ENCODE results near the gene SLC26A11. TPM values are rescaled to one million over a fixed set of nuclear protein-coding genes. Genes with fewer than 3 reads are reported as not detected.
A peak's percentile ranks its signal among the peaks of the same experiment; 100 is the strongest.
"Not testable (repeated sequence)": the region's sequence is repeated elsewhere in the genome, so short reads cannot be mapped to it uniquely, and the experiment has no call there.

Gene SLC26A11
- total and polyA plus RNA-seq, 4 experiments from 2014 or later = 6.3 to 126 (median 66.0) TPM

GRCh38 chr17:80257716-80258213, 37.5 kb downstream of the SLC26A11 start:
- POLR2A ChIA-PET (ENCODE audit: partially characterized antibody) = interaction anchor here (1.0 to 2.8 kb wide), 3 partner anchors 9 to 38 kb away, joined by 3 to 9 read pairs (median 3); no protein-coding TSS in a partner anchor
- intact Hi-C loops (cut with micrococcal nuclease) = no loop called here
- Mint-ChIP-seq H3K4me1 (peaks cover 37 to 71% (median 54%) of the 10 kb centered on the region in 4 donors), H3K4me3 (peak overlapping the region in 7 of 8 donors; percentile 49 to 92 (median 84)), H3K9me3 (peaks cover 0 to 2% (median 0%) of the 10 kb centered on the region in 8 donors), H3K27me3 (no peaks in the 10 kb centered on the region), H3K36me3 (peaks cover 0 to 15% of the 10 kb centered on the region in 2 donors), H3K27ac (peak overlapping the region; percentile 94 to 98 (median 96))
- no peaks in the 10 kb centered on the region for H3K9me3 ChIP-seq (ENCODE audit: control insufficient read depth in 1 of 2, low read length in 2 of 2)
- CTCF ChIA-PET (ENCODE audit: partially characterized antibody) = interaction anchor here (7.8 kb wide), 1 partner anchor 62 kb away, joined by 90 read pairs; no protein-coding TSS in a partner anchor
- H3K27me3 ChIP-seq (ENCODE audit: insufficient read depth, low read length) = no peaks in the 10 kb centered on the region
- H3K36me3 ChIP-seq (ENCODE audit: insufficient read depth, low read length) = no peaks in the 10 kb centered on the region
- DNase-seq = no peak
- no peak overlapping the region for H3K27ac ChIP-seq (ENCODE audit: low read depth, low read length)
- peaks cover 60% of the 10 kb centered on the region for H3K4me1 ChIP-seq (ENCODE audit: insufficient read depth, low read length)
- H3K4me3 ChIP-seq (ENCODE audit: low read length in 2 of 2) = no peak overlapping the region

DNA sequence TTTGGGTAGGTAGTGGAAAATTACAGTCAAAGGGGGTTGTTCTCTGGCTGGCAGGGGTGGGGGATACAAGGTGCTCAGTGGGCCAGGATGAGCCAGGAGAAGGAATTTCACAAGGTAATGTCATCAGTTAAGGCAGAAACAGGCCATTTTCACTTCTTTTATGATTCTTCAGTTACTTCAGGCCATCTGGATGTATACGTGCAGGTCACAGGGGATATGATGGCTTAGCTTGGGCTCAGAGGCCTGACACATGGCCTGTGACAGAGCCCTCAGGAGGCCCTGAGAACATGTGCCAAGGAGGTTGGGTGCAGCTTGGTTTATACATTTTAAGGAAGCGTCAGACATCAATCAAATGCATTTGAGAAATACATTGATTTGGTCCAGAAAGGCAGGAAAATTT, 38.1 kb downstream of the SLC26A11 start:
- ChIA-PET CTCF (ENCODE audit: partially characterized antibody) (interaction anchor here (7.8 kb wide), 1 partner anchor 63 kb away, joined by 90 read pairs; no protein-coding TSS in a partner anchor), POLR2A (ENCODE audit: partially characterized antibody) (interaction anchor here (1.0 to 2.8 kb wide), 4 partner anchors 8 to 39 kb away, joined by 3 to 9 read pairs (median 3); no protein-coding TSS in a partner anchor)
- H3K27me3 Mint-ChIP-seq; H3K9me3 ChIP-seq (ENCODE audit: control insufficient read depth in 1 of 2, low read length in 2 of 2); H3K27me3 ChIP-seq (ENCODE audit: insufficient read depth, low read length); DNase-seq; intact Hi-C loops (cut with micrococcal nuclease); H3K4me3 ChIP-seq (ENCODE audit: low read length in 2 of 2); H3K9me3 Mint-ChIP-seq; H3K36me3 ChIP-seq (ENCODE audit: insufficient read depth, low read length): not testable (repeated sequence)
- H3K27ac ChIP-seq (ENCODE audit: low read depth, low read length) = peak overlapping the region; percentile 89
- Mint-ChIP-seq H3K27ac (peak overlapping the region; percentile 94 to 98 (median 96)), H3K36me3 (peaks cover 0 to 14% of the 10 kb centered on the region in 2 donors), H3K4me1 (peaks cover 36 to 69% (median 52%) of the 10 kb centered on the region in 4 donors), H3K4me3 (peak overlapping the region in 7 of 8 donors; percentile 60 to 92 (median 90))
- H3K4me1 ChIP-seq (ENCODE audit: insufficient read depth, low read length) = peaks cover 62% of the 10 kb centered on the region

DNA sequence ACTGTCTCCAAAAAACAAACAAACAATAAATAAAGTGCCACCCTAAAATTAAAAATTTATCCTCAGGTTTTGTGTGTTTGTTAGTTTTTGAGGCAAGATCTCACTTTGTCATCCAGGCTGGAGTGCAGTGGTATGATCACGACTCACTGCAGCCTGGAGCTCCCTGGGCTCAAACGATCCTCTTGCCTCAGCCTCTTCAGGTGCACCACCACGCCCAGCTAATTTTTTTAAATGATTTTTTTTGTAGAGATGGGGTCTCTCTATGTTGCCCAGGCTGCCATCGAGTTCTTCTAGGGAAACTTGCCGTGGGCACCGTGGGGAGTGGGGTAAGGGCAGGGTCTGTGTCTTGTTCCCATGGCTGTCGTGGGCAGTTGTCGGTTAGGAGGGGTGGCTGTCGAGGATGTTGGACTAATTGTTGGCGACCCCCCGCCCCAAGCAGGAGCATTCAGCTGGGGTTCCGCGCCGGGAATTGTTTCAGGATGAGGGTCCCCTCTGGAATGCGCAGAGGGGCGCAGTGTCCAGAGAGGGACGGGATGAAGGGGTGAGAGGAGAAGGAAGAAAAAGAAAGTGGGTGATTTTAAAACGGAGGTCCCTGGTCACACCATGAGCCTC, 39.3 kb downstream of the SLC26A11 start:
- Histone ChIP-seq H3K9me3 (ENCODE audit: control insufficient read depth in 1 of 2, low read length in 2 of 2) (no peaks in the 10 kb centered on the region), H3K4me3 (ENCODE audit: low read length in 2 of 2) (peak overlapping the region in 1 of 2 donors; percentile 34), H3K4me1 (ENCODE audit: insufficient read depth, low read length) (peaks cover 51% of the 10 kb centered on the region), H3K27ac (ENCODE audit: low read depth, low read length) (peak overlapping the region; percentile 89), H3K36me3 (ENCODE audit: insufficient read depth, low read length) (no peaks in the 10 kb centered on the region), H3K27me3 (ENCODE audit: insufficient read depth, low read length) (no peaks in the 10 kb centered on the region)
- Mint-ChIP-seq H3K36me3 (peaks cover 0 to 22% of the 10 kb centered on the region in 2 donors), H3K9me3 (peaks cover 0 to 2% (median 0%) of the 10 kb centered on the region in 8 donors), H3K27me3 (no peaks in the 10 kb centered on the region), H3K27ac (peak overlapping the region; percentile 94 to 98 (median 96)), H3K4me3 (peak overlapping the region; percentile 79 to 92 (median 90)), H3K4me1 (peaks cover 36 to 74% (median 47%) of the 10 kb centered on the region in 4 donors)
- CTCF ChIA-PET (ENCODE audit: partially characterized antibody) = interaction anchor here (1.6 kb wide), 1 partner anchor 50 kb away, joined by 3 read pairs; no protein-coding TSS in a partner anchor
- POLR2A ChIA-PET (ENCODE audit: partially characterized antibody) = interaction anchor here (1.1 to 2.8 kb wide), 4 partner anchors 11 to 158 kb away, joined by 3 to 9 read pairs (median 4); partner anchors contain the start of gene GAA
- intact Hi-C loops (cut with micrococcal nuclease) = loop anchor here (2.0 kb wide), 1 partner anchor 113 kb away; the partner anchor contains the start of gene EIF4A3
- peak in 1 of 5 donors; percentile 32 for DNase-seq

GRCh38 chr17:80260069-80260535, 39.9 kb downstream of the SLC26A11 start:
- Histone ChIP-seq H3K27ac (ENCODE audit: low read depth, low read length) (peak overlapping the region; percentile 89), H3K4me3 (ENCODE audit: low read length in 2 of 2) (peak overlapping the region in 1 of 2 donors; percentile 34), H3K4me1 (ENCODE audit: insufficient read depth, low read length) (peaks cover 51% of the 10 kb centered on the region), H3K27me3 (ENCODE audit: insufficient read depth, low read length) (no peaks in the 10 kb centered on the region), H3K9me3 (ENCODE audit: control insufficient read depth in 1 of 2, low read length in 2 of 2) (no peaks in the 10 kb centered on the region), H3K36me3 (ENCODE audit: insufficient read depth, low read length) (no peaks in the 10 kb centered on the region)
- intact Hi-C loops (cut with micrococcal nuclease) = loop anchor here (2.0 kb wide), 1 partner anchor 113 kb away; the partner anchor contains the start of gene EIF4A3
- Mint-ChIP-seq H3K4me1 (peaks cover 31 to 74% (median 43%) of the 10 kb centered on the region in 4 donors), H3K36me3 (peaks cover 0 to 22% of the 10 kb centered on the region in 2 donors), H3K4me3 (peak overlapping the region; percentile 79 to 92 (median 90)), H3K27ac (peak overlapping the region; percentile 94 to 98 (median 96)), H3K9me3 (peaks cover 0 to 2% (median 0%) of the 10 kb centered on the region in 8 donors), H3K27me3 (no peaks in the 10 kb centered on the region)
- peak; percentile 80 to 84 (median 82) for DNase-seq
- POLR2A ChIA-PET (ENCODE audit: partially characterized antibody) = interaction anchor here (0.6 to 7.9 kb wide), 7 partner anchors 11 to 159 kb away, joined by 3 to 71 read pairs (median 4); partner anchors contain the start of genes GAA, SGSH and SLC26A11
- CTCF ChIA-PET (ENCODE audit: partially characterized antibody) = interaction anchor here (1.6 kb wide), 1 partner anchor 49 kb away, joined by 3 read pairs; no protein-coding TSS in a partner anchor

- peaks cover 53% of the 10 kb centered on the region for H3K4me1 ChIP-seq (ENCODE audit: insufficient read depth, low read length)
- ChIA-PET POLR2A (ENCODE audit: partially characterized antibody) (interaction anchor here (0.6 to 7.9 kb wide), 11 partner anchors 7 to 159 kb away, joined by 3 to 71 read pairs (median 4); partner anchors contain the start of genes GAA, SGSH and SLC26A11), CTCF (ENCODE audit: partially characterized antibody) (interaction anchor here (1.6 kb wide), 1 partner anchor 48 kb away, joined by 3 read pairs; no protein-coding TSS in a partner anchor)
- no peaks in the 10 kb centered on the region for H3K27me3 Mint-ChIP-seq
- peak within 1 kb of the TSS; percentile 89 for H3K27ac ChIP-seq (ENCODE audit: low read depth, low read length)
- peak within 1 kb of the TSS; percentile 64 to 92 for H3K4me3 ChIP-seq (ENCODE audit: low read length in 2 of 2)
- peak within 1 kb of the TSS; percentile 90 to 98 (median 94) for H3K4me3 Mint-ChIP-seq
- no peaks in the 10 kb centered on the region for H3K27me3 ChIP-seq (ENCODE audit: insufficient read depth, low read length)
- intact Hi-C loops (cut with micrococcal nuclease) = loop anchor here (1.0 to 2.0 kb wide), 2 partner anchors 7 to 114 kb away; partner anchors contain the start of gene EIF4A3
- H3K4me1 Mint-ChIP-seq = peaks cover 32 to 74% (median 40%) of the 10 kb centered on the region in 4 donors
- DNase-seq = peak; percentile 54 to 73 (median 61)
- H3K36me3 Mint-ChIP-seq = peaks cover 3 to 26% of the 10 kb centered on the region in 2 donors
- H3K36me3 ChIP-seq (ENCODE audit: insufficient read depth, low read length) = peaks cover under 1% of the 10 kb centered on the region
- H3K9me3 Mint-ChIP-seq = peaks cover 0 to 2% (median 0%) of the 10 kb centered on the region in 8 donors
- H3K27ac Mint-ChIP-seq = peak within 1 kb of the TSS; percentile 96 to 98 (median 98)
- no peaks in the 10 kb centered on the region for H3K9me3 ChIP-seq (ENCODE audit: control insufficient read depth in 1 of 2, low read length in 2 of 2)
Measured at GRCh38 chr17:80260791-80261158, 40.5 kb downstream of the SLC26A11 start, which contains the start of gene RNF213. Gene RNF213 (plus strand): TSS chr17:80260852. CDS start chr17:80263682, 2,830 bp downstream.

DNA sequence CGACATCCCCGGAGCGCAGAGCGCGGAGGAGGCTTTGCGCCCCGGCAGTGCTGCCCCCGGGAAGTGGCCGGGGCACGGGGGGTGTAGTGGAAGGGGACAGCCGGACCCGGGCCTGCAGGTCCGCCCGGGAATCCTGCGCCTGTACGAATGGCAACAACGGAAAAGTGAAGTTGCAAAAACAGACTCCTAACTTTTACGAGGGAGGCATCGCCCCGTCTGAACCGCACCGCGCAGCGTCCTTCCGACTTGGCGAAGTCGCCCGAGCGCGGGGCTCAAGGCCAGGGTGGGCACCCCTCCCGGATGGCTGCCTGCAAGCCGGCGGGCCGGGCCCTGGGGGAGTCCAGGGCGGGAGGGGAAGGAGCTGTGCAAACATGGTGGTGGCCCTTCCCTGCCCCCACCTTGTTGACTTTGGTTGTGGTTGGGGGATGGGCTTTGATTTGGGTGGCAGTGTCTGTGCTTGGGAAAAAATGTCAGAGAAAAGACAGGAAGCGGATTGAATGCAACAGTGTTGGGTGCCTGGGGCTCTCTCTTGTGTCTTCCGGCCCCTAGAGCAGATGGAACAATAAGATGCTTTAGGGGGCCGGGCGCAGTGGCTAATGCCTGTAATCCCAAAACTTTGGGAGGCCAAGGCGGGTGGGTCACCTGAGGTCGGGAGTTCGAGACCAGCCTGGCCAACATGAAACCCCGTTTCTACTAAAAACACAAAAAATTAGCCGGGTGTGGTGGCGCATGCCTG, 41.1 kb downstream of the SLC26A11 start:
- Mint-ChIP-seq H3K27me3 (no peaks in the 10 kb centered on the region), H3K4me1 (peaks cover 35 to 76% (median 42%) of the 10 kb centered on the region in 4 donors), H3K9me3 (peaks cover 0 to 2% (median 0%) of the 10 kb centered on the region in 8 donors), H3K27ac (peak overlapping the region; percentile 93 to 98 (median 96)), H3K4me3 (peak overlapping the region; percentile 88 to 98 (median 93)), H3K36me3 (peaks cover 6 to 29% of the 10 kb centered on the region in 2 donors)
- Histone ChIP-seq H3K4me3 (ENCODE audit: low read length in 2 of 2) (peak overlapping the region; percentile 64 to 92), H3K27ac (ENCODE audit: low read depth, low read length) (peak overlapping the region; percentile 67), H3K36me3 (ENCODE audit: insufficient read depth, low read length) (peaks cover 5% of the 10 kb centered on the region), H3K27me3 (ENCODE audit: insufficient read depth, low read length) (no peaks in the 10 kb centered on the region), H3K9me3 (ENCODE audit: control insufficient read depth in 1 of 2, low read length in 2 of 2) (no peaks in the 10 kb centered on the region), H3K4me1 (ENCODE audit: insufficient read depth, low read length) (peaks cover 59% of the 10 kb centered on the region)
- intact Hi-C loops (cut with micrococcal nuclease) = loop anchor here (1.0 to 2.0 kb wide), 2 partner anchors 8 to 115 kb away; partner anchors contain the start of gene EIF4A3
- POLR2A ChIA-PET (ENCODE audit: partially characterized antibody) = interaction anchor here (0.6 to 7.9 kb wide), 12 partner anchors 8 to 422 kb away, joined by 3 to 71 read pairs (median 4); partner anchors contain the start of genes CBX4, SGSH and SLC26A11
- DNase-seq = peak; percentile 81 to 85 (median 83)
- CTCF ChIA-PET (ENCODE audit: partially characterized antibody) = interaction anchor here (1.6 to 5.9 kb wide), 2 partner anchors 48 to 65 kb away, joined by 3 to 22 read pairs; no protein-coding TSS in a partner anchor

All from CD4-positive, alpha-beta memory T cell (primary cell).